Right forelimb (tissue), 1 donor: Measurements from ENCODE around the gene TTC21A.
"Not testable (repeated sequence)": the region's sequence is repeated elsewhere in the genome, so short reads cannot be mapped to it uniquely, and the experiment has no call there.

Source experiments
- DNase-seq: peaks from one replicate; pipeline ENCODE4 v3.0.0-alpha.2; 2018

TTC21A gene

DNA sequence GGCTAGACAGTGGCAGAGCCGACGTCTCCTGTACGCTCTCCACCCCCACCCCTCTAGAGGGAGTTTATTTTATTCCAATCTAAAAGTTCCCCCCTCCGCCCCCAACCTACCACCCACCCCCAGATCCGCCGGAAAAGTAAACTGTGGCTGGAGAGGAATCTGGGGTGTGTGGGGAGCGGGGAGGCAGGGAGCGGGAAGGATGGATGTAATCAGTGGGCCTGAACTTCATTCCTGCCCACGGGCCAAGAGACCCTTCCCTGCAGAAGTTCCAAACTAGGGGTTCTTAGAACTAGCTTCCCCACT is 46.4 kb downstream of the TTC21A start:
- no peak for DNase-seq

DNA sequence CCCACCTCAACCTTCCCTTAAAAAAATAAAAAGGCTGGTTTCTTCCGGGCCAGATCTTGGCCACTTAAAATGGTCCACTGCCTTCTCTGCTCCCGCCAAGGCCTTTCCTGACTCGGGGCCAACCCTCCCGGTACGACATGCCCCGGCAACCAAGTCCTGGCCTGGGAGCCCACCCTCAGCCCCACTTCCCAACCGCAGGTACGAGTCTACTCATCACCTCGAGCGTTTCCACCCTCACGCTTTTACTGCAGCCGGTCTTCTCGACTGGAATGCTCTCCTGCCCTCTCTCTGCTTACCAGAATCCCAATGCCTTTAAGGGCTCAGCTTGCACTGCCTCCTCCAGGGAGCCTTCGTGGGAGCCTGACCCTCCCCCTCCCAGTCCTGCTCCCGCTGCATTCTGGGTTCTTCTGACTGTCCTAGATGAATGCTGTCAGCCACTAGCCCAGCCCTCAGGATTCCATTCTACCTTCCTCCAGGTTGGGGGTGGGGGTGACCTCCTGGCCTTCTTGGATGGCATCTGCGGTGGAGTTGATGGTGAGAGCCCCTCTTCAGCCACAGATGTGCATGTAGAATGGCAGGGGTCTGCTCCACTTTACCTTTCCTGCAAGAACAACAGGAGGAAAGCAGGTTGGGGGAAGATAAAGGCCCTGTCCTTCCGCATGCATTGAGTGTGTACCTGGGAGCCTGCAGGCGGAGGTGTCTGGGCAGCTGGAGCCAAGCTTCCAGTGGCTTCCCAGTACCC is 47.0 kb downstream of the TTC21A start:
- peak; percentile 54 for DNase-seq

DNA sequence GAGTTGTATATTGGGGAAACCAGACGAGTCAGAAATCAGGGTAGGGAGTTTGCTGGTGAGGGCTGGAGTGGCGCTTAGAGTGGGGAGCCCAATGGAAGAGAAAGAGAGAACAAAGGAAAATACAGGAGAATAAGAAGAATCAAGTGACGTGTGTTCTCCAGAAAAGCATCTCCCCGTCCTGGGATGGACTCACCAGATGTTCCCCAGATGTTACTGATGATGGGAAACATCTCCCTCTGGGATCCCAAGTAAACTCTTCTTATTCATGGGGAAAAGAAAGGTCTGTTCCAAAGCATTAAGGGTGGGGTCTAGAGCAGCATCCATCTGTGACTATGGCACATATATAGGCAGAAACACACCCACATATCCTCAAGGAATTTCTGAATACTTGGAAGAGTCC is 48.9 kb downstream of the TTC21A start:
- peak; percentile 35 for DNase-seq

DNA sequence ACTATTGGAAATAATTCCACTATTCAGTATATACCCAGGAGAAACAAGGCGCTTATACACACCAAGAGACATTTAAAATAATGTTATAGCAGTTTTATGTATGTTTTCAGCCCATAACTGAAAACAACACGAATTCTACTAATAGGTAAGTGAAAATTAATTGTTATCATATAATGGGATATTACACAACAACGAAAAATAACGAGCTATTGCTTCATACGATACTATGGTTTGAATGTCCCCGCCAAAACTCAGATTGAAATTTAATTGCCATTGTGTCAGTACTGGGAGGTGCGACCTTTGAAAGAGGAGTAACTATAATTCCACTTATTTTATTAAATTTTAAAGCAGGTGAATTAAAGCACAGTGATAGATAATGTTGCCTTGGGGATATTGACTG is 49.9 kb downstream of the TTC21A start:
- no peak for DNase-seq

DNA sequence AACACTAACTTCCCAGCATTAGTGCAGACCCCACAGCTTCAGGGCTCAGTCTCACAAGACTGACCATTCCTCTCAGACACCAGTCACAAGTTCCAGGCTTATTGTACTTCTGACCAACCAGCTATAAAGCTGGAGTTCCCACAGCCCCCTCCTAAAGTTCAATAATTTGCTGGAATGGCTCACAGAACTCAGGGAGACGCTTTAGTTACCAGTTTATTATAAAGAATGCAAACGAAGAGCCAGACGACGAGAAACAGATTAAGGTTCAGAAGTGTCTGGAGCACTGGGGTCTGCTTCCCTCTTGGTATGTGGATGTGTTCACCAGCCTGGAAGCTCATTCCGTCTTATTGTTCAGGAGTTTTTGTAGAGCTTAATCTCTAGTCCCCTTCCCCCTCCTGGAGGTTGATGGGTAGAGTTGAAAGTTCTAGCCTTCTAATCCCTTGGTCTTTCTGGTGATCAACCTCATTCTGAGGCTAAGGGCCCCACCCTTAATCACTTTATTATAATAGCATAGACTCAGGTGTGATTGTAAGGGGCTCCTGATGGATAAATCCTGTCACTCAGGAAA is 50.8 kb downstream of the TTC21A start:
- peak; percentile 16 for DNase-seq

DNA sequence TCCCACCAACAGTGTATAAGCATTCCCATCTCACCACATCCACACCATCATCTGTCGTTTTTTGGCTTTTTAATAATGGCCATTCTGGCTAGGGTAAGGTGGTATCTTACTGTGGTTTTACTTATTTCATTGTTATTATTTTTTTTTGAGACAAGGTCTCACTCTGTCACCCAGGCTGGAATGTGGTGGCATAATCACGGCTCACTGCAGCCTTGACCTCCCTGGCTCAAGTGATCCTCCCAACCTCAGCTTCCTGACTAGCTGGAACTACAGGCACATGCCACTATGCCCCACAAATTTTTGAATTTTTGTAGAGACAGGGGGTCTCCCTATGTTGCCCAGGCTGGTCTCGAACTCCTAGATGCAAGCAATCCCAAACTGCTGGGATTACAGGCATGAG is 56.9 kb downstream of the TTC21A start:
- peak; percentile 11 for DNase-seq

DNA sequence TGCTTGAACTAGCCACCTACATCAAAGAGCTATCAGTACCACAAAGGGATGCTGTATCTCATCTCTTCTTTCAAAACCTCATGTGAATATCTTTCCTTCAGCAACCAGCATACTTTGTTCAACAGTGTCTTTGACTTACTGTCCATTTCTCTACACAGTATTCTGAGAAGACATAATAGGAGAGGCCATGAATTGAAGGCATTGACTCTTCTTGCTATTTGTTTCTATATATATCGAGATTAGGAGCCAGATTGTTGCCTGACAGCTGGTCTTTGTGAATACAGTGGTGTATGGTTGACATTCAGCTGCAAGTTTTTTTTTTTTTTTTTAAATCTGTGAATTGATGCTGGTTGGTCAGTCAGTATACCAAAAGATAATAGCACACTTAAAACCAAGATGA is 58.0 kb downstream of the TTC21A start:
- DNase-seq = no peak

DNA sequence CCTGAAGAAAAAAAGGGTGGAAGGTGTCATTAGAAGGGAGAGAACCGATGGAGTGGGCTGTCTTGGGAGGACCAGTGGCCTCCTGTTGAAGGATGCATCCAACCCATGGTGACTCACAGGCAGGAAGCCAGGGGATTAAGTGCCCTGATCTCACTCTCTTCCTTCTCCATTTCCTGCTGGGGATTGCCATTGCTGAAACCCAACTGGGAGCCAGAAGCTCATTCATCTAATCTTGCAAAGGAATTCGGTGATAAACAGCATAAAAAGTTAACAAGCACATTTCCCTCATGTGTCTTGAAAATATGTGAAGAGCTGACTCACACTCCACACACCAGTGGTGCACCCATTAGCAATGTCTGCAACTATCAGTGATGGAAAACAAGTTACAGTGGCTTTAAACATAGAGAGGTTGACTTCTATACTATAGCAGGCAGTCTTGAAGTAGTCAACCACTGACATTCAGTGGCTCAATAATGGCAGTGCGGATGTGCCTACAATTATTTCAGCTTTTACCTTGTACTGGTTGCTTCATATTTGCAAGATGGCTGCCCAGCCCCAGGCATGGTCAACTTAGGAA is 58.7 kb downstream of the TTC21A start:
- peak; percentile 31 for DNase-seq

DNA sequence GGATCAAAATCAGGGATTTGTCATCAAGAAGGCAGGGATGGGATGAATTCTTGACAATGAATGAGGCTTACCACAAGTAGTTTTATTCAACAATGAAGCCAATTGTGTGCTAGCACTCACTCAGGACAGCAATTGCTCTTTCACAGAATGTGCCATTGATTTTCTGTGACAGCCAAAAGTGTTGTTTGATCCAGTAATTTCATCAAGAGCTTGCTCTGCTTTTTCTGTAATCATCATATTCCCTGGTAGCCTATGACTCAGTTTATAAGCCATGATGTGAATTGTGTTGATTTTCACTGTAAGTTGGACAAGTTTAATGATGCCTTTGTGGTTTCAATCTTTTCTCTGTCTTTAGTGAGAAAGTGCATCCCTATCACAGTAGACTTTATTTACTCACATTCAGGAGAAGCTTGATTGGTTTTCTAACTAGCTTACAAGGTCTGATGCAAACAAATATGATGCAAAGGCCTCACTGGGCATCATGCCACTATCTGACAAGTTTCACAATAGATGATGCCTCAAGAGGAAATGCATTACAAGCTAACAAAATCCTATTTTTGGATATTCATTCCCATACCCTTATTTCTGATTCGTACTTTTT is 59.6 kb downstream of the TTC21A start:
- DNase-seq = peak; percentile 31

DNA sequence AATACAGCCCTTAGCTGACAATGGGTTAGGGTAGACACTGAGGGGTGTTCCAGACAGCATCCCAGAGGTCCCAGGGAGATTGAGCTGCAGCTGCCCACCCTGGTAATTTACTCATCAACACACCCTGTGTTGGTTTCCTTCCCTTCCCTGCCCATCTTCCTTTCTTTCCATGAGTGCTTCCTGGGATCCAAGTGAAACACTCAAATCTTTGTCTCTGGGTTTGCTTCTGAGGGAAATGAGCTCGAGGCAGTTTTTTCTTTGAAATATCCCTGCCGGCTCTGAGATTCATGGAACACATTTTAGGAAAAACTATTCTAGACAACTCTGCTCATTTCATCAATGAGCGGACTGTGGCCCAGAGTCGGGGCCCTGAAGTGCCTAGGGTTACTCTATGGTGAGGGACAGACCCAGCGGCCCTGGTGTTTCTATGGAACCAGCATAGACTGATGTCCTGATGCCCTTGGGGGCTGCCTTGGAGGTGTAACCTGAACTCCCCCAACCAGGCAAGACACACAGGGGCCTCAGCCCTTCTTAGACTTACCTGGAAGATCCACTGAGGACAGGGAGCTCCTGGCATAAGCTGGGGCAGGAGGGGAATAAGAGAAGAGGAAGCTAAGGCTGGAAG is 60.8 kb downstream of the TTC21A start:
- peak; percentile 2 for DNase-seq

DNA sequence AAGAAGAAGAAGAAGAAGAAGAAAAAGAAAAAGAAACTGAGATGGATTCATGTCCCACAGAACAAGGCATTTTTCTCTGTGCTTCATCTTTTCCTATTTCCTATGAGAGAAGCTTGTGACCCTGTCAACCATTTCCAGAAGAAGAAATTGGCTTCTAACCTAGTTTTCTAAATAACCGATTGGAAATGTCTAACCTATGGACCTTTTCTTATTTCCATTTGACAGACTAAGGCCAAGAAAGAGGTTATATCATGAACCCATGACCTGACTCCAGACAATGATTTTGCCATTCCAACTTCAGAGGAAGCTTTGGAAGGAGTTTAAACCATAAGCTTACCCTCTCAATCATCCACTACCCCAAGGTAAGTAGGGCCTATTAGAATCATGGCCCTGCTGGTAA is 62.2 kb downstream of the TTC21A start:
- DNase-seq = no peak

DNA sequence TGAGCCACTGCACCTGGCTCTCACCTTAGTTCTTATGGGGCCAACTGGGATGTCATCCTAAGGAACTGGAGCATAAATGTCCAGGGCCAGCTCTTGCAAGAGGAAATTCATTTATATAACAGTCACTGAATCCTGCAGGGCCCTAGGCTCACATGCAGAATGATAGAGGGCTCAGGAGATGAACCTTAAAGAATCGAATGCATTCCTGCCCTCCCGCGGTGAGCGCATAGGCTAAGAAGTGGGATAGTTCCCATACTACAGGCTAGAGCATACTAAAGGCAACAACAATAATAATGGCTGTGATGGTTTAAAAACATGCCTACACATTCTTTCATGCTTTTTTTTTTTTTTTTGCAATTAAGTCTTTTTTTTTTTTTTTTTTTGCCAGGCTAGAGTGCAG is 63.0 kb downstream of the TTC21A start:
- DNase-seq = no peak

DNA sequence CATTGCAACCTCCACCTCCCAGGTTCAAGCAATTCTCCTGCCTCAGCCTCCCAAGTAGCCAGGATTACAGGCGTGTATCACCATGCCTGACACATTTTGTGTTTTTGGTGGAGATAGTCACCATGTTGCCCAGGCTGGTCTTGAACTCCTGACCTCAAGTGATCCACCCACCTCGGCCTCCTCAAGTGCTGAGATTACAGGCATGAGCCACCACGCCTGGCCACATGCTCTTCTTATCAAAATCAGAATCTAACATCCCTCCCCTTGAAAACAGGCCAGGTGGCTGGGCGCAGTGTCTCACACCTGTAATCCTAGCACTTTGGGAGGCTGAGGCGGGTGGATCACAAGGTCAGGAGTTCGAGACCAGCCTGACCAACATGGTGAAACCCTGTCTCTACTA is 63.4 kb downstream of the TTC21A start:
- DNase-seq = not testable (repeated sequence)

DNA sequence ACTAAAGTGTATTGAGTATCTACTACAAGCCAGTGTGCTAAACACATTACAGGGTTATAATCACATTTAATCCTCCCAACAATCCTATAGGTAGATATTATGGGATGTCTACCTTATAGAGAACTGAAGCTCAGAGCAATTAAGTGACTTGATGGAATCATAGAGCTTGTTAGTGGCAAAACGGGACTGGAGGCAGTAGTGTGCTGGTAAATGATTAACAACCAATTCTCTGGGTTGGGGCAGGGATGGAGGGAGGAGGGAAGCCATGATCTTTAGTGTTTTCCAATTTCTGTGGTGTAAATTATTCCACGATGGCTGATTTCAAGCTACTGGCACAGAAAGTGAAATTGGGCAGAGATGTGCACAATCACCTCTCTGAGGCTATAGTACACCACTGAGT is 64.4 kb downstream of the TTC21A start:
- peak; percentile 22 for DNase-seq

DNA sequence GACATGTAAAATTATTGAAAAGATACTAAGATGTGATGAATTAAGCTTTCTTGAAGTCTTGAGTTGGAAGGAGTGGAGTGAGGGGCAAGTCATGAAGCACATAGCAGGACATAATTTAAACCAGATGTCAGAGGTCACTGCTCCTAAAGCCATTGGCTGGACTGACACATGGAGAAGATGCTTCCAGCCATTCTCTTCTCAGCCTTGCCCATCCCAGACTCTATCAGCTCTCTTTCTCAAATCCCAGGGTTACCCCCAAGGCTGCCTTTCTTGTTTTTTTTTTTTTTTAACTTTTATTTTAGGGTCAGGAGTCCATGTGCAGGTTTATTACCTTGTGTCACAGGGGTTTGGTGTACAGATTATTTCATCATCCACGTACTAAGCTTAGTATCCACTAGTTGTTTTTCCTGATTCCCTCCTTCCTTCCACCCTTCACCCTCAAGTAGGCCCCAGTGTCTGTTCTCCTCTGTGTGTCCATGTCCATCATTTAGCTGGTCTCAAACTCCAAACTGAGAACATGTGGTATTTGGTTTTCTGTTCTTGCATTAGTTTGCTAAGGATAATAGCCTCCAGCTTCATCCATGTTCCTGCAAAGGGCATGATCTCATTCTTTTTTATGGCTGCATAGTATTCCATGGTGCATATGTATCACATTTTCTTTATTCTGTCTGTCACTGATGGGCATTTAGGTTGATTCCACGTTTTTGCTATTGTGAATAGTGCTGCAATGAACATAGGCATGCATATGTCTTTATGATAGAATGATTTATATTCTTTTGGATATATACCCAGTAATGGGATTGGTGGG is 66.0 kb downstream of the TTC21A start:
- DNase-seq = no peak

DNA sequence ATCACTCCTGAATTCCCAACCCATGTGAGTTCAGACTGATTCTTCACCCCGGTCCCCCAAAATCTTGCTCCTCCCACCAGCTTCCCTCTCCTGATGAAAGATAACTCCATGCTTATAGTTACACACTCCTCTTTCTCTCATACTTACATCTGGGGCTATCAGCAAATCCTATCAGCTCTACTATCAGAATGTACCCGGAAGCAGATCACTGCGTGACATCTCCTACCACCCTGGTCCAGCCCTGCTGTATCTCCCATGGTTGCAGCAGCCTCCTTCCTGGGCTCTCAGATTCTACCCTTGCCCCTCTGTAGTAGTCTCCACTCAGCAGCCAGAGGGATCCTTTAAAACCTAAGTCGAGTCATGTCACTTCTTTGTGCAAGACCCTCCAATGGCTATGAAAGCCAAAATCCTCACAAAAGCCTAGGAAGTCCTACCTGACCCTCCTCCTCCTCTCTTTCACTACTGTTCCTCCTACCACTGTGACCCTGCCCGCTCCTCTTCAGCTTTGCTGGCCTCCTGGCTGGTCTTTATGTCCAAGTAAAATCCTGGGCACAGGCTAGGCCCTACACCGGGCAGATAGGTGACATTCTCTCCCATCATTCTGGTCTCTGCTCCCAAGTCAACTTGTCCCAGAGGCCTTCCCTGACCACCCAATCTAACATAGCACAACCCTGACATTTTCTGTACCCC is 68.7 kb downstream of the TTC21A start:
- peak; percentile 38 for DNase-seq

DNA sequence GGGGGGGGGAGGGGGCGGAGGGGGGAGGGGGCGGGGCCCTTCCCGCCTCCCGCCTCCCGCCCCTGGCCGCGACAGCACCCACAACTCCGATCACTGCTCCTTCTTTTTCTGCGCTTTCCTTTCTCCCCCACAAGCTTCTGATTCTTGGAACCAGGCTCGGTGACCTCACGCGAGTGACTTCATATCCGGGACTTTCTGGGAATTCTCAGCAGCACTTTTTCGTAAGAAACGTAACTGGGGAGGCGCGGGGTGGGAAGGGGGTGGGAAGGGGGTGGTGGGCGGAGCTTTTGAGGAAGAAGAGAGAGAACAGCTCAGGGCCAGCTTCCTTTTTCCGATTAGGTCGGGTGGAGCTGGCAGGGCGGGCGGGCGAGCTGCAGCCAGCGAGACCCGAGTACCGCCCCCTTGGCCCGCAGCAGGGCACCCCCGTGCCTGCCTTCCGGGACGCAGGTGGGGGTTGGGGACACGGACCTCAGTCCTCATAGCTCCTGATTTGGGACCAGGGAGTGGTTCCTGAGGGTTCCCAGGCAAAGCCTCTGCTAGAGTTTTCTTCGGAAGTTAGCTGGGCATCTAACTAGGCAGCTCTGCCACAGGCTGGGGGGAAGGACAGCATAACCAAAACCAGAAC is 70.3 kb downstream of the TTC21A start:
- peak; percentile 94 for DNase-seq

DNA sequence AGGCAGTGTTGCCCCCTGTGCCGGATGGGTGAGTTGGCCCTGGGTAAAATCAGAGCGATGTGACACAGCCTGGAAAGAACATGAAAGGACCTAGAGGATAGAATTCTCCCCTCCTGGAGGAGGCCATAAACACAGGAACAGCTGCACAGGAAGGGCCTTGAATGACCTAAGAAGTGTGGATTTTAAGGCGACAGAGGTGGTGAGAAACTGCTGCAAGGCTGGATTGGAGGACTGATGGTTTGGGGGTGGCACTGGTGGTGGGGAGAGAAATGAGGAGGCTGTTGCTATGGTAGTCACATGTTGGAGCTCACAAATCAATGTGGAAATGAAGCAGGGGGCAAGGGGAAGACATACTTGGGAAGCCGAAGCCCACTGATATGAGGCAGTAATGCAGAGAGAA is 71.1 kb downstream of the TTC21A start:
- peak; percentile 39 for DNase-seq

DNA sequence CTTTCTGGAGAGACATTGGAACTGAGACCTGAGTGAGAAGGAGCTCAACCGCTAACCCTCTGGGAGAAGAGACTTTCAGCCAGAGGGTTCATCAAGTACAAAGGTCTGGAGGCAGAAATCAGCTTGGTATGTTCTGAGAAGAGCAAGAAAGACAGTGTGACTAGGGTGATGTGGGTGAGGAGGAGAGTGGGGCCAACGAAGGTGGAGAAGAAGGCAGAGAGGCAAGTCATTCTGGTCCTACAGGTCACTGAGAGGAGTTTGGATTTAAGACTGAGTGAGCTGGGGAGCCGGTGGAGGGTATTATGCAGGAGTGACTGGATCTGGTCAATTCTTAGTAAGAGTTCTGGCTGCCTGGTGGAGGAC is 72.7 kb downstream of the TTC21A start:
- no peak for DNase-seq

DNA sequence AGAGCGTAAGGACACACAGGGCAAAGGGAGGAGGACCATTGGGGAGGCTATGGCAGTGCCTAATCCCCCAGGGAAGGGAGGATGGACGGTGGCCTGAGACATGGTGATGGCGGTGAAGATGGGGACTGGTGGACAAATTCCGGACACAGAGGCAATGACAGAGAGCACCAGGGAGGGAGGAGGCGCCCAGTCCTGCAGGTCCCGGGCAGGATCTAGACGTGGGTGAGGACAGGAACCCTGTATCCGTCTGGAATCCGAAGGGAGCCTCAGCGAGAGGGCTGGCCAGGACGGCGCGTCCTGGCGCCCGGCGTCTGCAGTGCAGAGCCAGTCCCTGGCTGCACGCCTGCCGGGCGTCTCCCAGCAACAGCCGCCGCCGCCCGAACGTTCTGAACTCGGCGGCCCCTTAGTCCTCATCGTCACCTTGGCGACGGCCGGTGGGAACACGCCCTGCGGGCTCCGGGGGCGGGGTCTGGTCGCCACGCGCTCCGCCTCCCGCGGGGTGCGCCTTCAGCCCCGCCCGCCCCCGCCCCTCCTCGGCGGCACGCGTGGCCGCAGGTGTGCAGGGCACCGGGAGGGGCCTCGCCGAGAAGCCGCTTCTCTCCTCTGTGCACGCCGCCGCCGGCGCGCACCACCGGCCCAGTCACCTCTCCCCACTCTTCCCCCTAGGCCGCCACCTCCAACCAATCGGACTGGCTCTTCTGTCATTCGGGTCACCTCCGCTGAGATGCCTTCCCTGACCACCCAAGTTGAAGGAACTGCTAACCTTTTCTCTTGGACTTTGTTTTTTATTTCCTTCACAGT is 73.3 kb downstream of the TTC21A start:
- peak; percentile 84 for DNase-seq
